Measurements from ENCODE around the gene PLXDC2.
A peak's percentile ranks its signal among the peaks of the same experiment; 100 is the strongest.
"Not testable (repeated sequence)": the region's sequence is repeated elsewhere in the genome, so short reads cannot be mapped to it uniquely, and the experiment has no call there.

PLXDC2 gene

DNA sequence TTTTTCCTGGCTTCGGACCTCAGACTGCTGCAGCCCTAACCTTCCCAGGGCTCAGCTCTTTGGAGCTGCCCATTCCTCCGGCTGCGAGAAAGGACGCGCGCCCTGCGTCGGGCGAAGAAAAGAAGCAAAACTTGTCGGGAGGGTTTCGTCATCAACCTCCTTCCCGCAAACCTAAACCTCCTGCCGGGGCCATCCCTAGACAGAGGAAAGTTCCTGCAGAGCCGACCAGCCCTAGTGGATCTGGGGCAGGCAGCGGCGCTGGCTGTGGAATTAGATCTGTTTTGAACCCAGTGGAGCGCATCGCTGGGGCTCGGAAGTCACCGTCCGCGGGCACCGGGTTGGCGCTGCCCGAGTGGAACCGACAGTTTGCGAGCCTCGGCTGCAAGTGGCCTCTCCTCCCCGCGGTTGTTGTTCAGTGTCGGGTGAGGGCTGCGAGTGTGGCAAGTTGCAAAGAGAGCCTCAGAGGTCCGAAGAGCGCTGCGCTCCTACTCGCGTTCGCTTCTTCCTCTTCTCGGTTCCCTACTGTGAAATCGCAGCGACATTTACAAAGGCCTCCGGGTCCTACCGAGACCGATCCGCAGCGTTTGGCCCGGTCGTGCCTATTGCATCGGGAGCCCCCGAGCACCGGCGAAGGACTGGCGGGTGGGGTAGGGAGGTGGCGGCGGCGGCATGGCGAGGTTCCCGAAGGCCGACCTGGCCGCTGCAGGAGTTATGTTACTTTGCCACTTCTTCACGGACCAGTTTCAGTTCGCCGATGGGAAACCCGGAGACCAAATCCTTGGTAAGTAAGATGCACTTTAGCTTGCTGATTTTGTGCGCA is at the start of gene PLXDC2:
TSS of gene PLXDC2 (plus strand) at position 22 of the 820 bp plus-strand sequence.
- DNase-seq, result peak; percentile 33

DNA sequence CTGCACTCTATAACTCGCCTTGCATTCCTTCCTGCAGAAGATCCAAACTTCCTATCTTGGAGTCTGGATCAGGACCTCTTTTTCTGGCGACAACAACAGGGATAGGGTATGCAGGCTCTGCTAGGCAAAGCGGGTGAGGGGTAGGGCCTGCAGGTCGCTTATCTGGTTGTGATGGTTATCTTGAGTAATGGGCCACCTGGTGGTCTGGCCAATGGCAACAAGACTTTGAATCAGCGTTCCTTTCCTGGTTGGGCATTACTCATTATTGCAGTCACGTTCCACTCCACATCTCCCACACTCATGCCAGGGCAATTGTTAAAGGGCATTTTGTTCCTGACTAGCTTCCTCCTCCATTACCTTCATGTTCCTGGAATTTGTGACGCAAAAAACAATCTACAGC is 48.4 kb upstream of the PLXDC2 start:
- DNase-seq, result no peak

DNA sequence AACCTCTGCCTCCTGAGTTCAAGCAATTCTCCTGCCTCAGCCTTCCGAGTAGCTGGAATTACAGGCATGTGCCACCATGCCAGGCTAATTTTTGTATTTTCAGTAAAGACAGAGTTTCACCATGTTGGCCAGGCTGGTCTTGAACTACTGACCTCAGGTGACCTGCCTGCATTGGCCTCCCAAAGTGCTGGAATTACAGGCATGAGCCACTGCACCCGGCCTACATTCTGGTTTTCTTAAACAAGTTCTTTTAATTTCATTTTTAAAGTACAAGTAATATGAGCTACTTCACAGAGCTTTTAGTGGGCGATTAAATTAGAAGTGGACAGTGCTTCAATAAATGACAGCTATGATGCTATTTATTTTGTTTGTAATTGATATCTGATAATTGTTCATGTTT is 46.4 kb upstream of the PLXDC2 start:
- not testable (repeated sequence) for DNase-seq

DNA sequence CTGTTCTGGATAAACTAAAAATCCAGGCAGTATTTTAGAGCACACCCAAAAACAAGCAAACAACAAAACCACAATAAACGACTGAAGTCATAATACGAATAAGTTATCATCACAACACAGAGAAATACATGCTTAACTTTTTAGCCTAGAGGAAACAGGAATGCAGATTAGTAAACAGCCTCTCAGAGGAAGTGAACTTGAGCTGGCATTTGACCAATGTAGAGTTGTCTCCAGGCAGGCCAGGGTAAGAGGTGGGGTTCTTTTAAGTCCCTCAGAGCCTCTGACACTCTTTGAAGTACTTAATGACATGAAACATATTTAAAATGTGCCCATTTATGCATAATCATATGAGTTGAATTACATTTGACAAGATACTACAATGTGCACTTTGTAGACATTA is 43.3 kb upstream of the PLXDC2 start:
- no peak for DNase-seq

DNA sequence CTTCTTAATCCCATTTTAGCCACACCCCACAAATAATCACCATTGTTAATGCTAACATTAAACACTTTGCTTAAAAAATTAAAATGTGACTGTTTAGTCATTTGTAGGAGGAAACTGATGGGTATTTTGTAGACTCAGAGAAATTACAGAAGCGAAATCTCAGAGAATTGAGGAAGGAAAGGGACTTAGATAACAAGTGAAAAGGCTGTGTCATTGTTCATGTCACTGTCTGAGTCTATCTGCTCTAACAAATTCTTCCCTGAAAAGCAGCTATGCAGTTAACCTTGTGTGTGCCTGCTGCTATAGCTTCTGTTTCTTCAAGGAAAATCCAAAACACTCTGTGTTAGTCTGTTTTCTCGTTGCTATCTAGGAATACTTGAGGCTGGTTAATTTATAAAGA is 40.9 kb upstream of the PLXDC2 start:
- no peak for DNase-seq

DNA sequence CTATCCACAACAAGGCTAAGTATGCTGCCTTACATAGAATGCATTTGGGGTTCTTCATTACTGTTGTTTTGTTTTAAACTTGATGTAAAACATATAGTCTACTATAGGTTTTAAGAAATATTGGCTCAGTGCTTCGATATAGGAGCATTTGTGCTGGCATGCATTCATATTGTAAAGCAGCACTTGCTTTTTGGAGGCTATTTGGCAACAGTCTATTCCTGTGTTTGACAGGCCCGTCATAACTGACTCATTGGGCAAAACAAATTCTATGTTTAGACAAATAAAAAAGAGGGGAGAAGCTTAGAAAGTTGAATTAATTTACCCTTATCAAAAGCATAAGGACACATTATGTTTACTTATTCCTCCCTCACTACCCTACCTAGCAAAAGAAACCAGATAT is 38.4 kb upstream of the PLXDC2 start:
- no peak for DNase-seq

DNA sequence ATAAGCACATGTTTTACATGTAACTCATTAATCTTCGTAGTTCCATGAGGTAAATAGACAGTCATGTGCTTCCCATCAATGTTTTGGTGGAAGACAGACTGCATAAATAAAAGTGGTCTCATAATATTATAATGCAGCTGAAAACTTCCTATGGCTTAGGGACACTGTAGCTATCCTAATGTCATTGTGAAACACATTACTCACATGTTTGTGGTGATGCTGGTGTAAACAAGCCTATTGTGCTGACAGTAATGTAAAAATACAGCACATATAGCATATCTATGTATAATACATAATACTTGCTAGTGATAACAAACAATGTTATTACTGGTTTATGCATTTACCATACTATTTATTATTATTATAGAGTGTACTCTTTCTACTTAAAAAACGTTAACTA is 37.2 kb upstream of the PLXDC2 start:
- DNase-seq, result no peak

DNA sequence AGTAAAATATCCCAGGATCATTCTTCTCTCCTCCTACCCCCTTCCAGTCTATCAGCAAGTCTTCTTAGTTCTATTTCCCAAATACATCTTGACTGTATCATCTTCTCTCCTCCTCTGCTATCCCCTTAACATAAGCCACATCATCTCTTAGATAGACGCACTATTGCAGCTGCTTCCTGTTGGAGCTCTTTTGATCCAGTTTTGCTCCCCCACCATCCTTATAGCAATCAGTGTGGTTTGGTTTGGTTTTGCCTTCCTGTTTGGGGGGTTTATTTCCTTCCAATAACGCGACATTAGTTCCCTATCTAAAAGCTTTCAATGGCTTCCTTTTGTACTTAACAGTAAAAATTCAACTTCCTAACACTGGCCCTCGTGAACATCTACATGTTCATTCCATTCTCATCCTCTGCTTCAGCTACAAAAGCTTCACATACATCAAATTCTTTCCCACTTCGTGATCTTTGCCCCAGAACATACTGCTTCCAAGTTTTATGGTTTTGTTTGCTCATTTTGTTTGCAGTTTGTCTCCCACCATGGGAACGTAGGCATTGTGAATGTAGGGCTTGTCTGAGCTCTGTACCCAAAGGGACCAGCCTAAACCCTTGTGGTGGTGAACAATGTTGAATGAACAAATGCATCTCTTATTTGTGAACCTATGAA is 33.7 kb upstream of the PLXDC2 start:
- DNase-seq, result no peak

DNA sequence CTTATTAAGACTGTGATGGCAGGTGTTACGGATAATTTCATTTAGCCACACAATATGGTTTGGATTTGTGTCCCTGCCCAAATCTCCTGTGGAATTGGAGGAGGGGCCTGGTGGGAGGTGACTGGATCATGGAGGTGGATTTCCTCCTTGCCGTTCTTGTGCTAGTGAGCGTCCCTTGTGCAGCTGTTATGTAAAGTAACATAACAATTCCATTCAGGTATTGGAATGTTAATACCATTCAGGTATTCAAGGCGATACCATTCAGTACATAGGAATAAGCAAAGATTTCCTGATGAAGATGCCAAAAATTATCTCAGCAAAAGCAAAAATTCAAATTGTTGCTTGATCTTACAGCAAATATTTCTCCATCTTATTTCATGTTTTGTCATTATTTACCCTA is 32.5 kb upstream of the PLXDC2 start:
- DNase-seq, result no peak

DNA sequence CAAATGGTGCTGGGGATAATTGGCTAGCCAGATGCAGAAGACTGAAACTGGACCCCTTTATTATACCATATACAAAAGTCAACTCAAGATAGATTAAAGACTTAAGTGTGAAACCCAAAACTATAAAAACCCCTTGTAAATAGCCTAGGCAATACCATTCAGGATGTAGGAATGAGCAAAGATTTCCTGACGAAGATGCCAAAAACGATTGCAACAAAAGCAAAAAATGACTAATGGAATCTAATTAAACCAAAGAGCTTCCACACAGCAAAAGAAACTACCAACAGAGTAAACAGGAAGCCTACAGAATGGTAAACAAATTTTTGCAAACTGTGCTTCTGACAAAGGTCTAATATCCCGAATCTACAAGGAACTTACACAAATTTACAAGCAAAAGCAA is 30.9 kb upstream of the PLXDC2 start:
- no peak for DNase-seq

DNA sequence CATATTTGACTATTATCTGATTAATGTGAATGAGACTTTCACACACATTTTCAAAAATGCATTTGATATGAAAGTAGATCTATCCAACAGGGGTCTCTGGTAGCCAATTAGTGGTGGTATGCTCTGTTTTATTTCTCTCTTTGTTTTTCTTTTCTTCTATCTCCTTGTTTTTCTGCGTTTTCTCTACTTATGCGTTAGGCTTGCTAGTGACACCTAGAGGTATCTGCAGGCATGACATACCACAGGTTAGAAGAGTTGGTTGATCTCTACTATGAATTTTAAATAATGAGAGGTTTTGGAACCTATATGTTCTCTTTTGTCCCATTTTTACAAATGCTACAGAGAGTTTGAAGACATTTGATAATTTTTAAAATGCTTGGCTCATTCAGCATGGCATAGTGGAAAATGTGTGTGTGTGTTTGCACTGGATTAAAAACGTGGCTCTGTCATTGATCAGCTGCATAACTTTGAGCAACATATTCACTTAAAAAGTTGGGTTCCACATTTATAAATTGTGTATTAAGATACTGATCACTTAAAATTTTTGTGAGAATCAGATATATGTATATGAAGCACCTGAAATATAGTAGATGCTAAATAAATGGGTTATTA is 28.1 kb upstream of the PLXDC2 start:
- DNase-seq, result peak; percentile 45

DNA sequence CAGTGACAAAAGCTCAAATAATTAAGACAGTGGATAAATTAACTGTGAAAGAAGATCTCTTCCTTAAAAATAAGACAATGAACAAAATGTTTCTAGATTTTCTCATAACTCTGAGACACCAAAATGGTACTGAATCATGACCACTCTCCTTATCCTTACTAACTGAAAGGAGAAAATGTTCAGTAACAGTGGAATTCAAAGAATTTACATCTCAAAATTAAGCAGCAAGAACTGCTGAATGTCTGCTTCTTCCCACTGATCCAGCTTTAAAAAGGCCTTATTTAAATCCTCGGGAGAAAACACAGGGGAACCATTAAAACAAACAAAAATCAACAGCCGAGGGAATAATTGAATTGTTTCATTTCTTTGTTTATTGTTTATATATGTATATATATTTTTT is 27.3 kb upstream of the PLXDC2 start:
- no peak for DNase-seq

DNA sequence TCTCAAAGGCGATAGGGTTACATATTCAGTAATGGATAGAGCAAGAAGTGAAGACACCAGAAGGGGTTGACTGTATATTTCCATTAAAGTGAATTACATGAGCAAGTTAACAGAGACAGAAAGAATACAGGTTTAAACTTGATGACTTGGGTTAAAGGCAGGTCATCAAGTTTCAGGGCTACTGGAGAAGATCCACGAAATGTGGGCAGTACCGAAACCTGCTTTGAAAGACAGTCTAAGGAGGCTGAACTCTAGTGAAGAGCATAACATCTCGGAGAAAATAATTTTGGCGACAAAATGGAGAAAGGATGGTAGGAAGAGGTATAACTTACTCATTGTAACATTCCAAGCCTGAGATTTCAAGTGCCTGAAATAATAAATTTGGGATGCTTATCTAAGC is 26.6 kb upstream of the PLXDC2 start:
- DNase-seq, result no peak

DNA sequence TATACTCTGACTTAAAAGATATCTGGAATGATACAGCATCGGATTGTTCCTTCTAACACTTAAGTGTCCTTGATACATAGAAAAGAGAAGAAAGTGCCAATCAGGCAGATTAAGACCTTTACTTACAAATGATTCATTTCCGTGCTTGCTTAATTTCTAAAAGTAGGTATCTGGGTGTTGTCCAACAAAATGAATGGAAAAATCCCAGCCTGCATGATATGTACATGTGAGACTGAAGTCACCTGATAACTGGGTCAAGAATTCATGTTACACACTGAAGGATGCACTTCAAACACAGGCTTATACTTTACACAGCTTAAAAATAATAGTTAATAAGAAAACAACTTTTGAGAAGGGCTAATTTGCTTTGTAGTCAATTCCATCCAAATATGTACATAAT is 25.2 kb upstream of the PLXDC2 start:
- no peak for DNase-seq

DNA sequence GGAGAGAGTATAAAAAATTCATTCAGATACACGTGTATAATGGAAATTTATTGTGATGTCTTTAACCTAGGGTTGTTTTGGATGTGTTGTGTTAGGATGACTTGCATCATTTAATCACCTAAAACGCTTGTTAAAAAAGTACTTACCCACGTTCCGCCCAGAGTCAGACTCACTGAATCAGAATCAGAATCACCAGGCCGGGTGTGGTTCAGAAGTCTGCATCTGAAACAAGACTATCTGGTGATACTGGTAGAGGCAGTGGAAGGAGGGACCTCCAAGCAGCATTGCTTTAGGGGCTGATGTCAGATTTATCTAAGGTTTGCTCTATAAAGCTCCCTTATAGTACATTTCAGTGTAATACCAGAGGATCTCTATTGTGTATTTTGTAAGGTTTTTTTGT is 20.5 kb upstream of the PLXDC2 start:
- DNase-seq, result no peak

DNA sequence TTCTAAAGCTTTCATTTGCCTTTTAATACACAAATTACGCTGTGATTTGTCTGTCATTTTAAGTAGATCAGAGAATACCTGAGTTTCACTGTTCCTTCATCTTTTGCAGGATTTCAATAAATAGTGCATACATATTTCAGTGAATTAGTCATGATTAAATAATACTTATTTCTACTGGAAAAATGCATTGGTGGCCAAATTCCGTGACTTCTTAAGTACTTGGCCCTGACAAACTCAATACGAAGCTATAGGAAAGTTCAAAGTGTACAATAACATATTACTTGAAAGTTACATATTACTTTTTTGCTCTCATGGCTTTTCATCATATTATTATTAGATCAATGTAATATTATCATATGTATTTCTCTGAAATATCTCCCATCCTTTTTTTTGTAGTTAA is 16.1 kb upstream of the PLXDC2 start:
- no peak for DNase-seq

DNA sequence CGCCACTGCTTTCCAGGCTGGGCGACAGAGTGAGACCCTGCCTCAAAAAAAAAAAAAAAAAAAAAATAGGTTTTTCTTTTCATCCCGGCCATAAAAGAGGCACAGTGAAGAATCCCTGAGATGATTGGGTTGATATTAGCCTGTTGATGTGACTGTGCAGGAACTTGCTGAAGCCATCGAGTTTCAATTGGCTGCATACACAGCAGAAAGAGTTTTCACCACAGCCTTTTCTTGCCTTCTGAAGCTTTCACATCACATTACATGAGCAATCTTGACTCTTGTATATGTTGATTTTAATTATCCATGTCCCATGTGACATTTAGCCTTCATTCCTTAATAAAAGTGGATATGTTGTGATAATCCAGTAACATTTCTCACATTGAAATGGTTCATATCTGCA is 14.9 kb upstream of the PLXDC2 start:
- no peak for DNase-seq

DNA sequence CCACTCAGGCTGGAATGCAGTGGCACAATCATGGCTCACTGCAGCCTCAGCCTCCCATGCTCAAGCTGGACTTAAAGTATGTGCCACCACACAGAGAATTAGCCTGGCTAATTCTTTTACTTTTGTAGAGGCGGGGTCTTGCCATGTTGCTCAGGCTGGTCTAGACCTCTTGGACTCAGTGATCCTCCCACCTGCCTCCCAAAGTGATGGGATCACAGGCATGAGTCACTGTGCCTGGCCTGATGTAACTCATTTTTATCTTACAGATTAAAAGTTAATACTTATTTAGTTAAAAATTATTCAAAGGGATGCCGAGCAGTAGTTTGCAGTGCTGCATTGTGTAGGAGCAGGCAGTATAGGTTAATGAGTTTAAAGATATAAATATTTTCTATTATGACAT is 12.6 kb upstream of the PLXDC2 start:
- DNase-seq, result no peak

DNA sequence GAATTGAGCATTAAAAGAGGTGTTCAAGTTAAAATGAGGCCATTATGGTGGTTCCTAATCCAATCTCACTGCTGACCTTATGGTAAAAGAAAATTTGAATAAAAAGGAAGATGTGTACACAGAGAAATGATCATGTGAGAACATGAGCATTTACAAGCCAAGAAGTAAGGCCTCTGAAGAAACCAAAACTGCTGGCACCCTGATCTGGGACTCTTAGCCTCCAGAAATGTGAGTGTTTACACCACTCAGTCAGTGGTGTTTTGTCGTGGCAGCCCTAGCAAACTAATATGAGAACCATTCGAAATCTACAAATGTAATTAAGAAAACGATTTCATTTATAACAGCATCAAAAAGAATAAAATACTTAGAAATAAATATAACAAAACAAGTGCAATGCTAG is 6.8 kb upstream of the PLXDC2 start:
- DNase-seq, result no peak

DNA sequence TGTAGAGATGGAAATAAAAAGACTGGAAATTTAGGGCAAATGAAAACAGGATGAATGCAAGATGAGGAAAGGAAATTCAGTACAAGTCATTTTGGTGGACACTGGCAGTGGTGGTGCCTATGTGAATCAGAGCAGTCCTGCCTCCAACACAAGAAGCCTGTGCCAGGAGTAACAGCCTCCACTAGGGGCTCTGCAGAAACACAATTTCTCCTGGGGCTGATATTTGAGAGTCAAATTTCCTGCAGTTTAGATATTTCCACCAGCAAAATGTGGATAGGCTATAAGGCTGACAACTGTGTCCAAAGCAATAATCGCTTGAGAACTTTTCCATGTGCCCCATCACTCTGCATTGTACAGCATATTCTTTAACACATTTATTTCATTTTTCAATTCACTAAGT is 4.7 kb upstream of the PLXDC2 start:
- DNase-seq, result no peak

DNA sequence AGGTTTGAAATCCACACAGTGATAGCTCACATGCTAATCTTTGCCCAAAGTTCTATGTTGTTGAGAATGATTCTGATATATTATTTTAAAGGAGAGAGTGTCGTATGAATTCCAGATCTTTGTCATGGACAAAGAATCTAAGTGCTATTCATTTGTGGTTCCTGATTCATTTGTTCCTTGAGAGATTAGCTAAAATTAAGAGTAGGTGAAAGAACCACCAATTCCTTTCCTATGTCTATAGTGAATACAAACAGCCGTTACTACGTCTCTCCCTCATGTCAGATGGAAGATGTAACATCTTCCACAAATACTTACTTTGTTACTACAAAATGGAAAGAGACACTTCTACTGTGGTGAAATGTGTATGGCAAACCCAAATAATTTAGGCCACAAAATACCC is 3.3 kb upstream of the PLXDC2 start:
- DNase-seq, result no peak

DNA sequence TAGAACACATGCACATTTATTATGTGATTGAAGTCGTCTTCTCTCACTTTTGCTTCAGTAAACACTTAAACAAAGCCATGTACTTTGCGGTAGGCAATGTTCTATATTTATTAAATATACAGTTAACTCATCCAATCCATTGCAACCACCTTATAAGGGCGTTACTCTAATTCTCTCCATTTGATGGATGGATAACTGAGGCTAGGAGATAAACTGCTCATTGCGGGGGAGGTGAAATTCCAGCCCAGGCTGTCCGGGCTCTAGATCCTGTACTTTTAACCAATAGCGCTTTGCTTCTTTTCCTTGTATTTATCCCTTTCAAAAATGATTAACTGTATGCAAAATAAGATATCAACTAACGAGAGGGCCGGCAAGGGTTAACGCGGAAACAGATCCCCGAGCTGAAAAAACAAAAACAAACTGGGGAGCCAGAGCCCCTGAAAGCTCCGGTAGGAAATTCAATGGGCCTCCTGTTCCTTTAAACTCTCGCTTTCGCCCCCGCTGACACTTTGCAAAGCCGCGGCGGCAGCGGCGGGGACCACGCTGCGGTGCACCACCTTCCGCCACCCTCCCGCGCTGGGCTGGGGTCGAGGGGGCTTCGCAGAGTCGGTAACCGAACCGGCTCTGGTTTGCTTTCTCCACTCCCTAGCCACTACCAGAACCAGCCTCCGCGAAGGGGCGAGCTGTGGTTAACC is 1.0 kb upstream of the PLXDC2 start:
- no peak for DNase-seq

DNA sequence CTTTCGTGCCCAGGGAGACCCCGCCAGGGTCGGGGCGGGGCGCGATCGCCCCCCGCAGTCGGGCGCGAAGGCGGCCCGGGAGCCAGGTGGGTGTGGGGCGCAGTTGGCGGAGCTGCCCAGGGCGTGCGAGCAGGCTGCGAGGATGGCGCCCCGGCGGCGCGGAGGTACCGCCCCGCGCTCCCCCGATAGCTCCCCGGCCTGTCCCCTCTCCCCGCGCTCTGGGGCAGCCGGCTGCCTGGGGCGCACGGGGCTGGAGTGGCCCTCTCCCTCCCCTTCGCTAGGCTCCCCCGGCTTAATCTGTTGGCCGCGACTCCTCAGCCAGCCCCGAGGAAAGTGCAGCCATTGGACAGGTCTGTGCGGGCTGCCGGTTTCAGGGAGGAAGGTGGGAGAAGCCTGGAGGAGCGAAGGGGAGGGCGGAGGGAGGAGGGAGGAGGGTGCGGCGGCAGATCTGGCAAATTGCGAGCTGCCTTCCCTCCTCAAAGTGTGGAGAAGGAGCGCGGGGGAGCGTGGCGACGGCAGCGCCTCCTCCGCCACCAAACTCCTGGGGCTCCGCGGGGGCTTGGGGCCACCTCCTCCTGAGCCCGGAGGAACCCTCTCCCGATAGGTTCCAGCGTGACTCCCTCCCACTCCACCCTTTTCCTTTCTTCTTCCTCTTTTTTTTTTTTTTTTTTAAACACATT is 361 bp upstream of the PLXDC2 start:
- DNase-seq, result no peak

Data from RPMI8226 (cell line).